HG03175 (cell line): Measurements from ENCODE around the gene DOCK8.
"Not testable (repeated sequence)": the region's sequence is repeated elsewhere in the genome, so short reads cannot be mapped to it uniquely, and the experiment has no call there.

ENCODE experiments used
- ATAC-seq: cut with Tn5 transposase; IDR thresholded peaks from one replicate; pipeline ENCODE4 v1.9.1; 2021; ENCODE audit warnings: mild to moderate bottlenecking, moderate library complexity; ENCODE audit not compliant: unreplicated experiment

DOCK8 gene

DNA sequence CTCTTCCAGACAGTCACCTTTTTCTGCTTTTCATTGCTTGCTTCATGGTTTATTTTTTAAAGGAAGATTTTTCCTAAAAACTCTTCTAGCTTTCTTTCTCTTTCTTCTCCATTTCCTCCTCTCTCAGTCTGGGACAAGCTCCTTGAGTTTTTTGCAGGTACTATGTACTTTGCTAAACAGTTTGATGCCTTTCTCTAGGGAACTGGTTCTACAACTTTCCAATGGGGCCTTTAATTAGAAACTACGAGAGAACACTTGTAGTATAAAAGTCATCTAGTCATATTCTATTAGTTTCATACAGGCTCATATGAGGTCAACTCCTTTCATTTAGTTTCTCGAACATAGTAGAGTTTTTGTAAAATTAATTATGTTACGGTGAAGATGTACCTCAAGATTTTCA, 189.6 kb downstream of the DOCK8 start:
- ATAC-seq = no peak

- no peak for ATAC-seq
Measured at GRCh38 chr9:405341-405740, 190.7 kb downstream of the DOCK8 start.

DNA sequence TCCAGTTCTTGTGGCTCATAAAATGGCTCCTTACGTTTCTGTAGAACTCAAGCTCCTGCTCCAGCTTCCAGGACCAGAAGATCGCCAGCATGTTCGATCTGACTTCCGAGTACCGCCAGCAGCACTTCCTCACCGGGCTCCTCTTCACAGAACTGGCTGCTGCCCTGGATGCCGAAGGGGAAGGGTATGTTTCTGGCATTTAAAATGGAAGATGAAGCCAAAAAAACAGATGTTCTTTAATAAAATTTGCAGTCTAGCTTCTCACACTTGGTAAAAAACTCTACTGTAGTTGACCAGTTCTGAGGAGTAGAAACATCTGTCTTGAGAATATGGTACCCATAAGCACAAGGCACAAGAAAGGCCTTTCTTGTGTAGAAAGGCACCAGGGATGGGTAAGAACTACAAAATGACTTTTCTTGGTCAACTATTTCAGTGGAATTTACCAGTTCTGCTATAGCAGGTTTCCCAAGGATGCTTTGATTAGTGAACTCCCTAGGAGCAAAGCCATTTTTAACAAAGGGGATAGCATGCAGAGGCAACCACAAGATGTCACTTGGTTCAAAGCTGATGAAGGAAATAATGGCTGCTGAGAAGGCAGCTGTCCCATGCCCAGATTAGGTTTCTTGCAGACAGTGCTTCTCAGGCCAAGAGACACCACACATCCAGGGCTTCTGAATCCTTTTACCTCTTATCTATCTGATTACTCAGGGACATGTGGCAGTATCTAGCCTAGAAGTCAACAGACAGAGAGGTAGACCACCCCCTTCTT, 192.4 kb downstream of the DOCK8 start:
- ATAC-seq = no peak

DNA sequence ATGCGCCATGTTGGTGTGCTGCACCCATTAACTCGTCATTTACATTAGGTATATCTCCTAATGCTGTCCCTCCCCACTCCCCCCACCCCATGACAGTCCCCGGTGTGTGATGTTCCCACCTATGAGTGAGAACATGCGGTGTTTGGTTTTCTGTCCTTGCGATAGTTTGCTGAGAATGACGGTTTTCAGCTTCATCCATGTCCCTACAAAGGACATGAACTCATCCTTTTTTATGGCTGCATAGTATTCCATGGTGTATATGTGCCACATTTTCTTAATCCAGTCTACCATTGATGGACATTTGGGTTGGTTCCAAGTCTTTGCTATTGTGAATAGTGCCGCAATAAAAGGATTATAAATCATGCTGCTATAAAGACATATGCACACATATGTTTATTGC, 195.0 kb downstream of the DOCK8 start:
- ATAC-seq = not testable (repeated sequence)

GRCh38 chr9:414595-414994, 199.9 kb downstream of the DOCK8 start:
- no peak for ATAC-seq

- ATAC-seq = no peak
Measured at GRCh38 chr9:419571-420171, 205.0 kb downstream of the DOCK8 start.

GRCh38 chr9:421896-422295, 207.2 kb downstream of the DOCK8 start:
- no peak for ATAC-seq

GRCh38 chr9:426264-426663, 211.6 kb downstream of the DOCK8 start:
- no peak for ATAC-seq

DNA sequence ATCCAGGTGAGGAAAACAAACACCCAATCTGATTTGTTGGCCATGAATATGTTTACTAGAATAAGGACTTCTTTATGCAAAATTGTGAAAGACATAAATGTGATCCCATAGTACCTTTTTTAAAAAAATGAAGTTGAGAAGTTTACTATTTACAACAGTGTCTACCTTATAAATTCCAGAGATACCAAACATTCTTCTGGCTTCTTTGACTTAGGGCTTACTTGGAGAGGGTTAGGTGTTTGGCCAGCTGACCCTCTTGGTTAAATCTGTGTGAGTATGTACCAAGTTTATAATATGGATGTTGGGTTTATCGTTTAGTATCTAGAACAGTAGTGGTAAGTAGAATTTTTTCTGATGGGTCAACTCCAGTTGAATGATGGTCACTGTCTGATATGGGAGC, 212.3 kb downstream of the DOCK8 start:
- no peak for ATAC-seq

- no peak for ATAC-seq
Measured at GRCh38 chr9:431701-432100, 217.0 kb downstream of the DOCK8 start.

GRCh38 chr9:436482-436881, 221.8 kb downstream of the DOCK8 start:
- no peak for ATAC-seq

GRCh38 chr9:437066-437465, 222.4 kb downstream of the DOCK8 start:
- no peak for ATAC-seq

DNA sequence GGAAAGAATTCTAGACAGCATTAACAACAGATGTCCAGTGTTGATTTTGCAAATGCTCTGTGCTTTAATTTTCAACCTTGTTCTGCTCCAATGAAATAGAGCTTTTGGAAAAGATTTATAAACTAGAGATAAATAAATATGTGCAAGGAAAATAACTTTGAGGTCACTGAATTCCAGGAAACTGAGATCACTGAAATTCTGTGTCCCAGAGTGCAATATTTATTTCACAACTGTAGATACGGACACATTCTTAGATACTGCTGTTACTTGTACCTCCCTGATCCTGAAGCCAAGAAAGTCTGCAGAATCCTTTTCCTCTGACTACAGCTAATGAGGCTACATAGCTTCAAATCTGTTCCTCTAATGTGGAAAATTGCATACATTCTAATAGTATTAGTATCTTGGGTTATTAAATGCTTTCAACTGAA, 222.9 kb downstream of the DOCK8 start:
- ATAC-seq = no peak

GRCh38 chr9:438066-438465, 223.4 kb downstream of the DOCK8 start:
- no peak for ATAC-seq

- ATAC-seq = no peak
Measured at GRCh38 chr9:438961-439768, 224.5 kb downstream of the DOCK8 start.

DNA sequence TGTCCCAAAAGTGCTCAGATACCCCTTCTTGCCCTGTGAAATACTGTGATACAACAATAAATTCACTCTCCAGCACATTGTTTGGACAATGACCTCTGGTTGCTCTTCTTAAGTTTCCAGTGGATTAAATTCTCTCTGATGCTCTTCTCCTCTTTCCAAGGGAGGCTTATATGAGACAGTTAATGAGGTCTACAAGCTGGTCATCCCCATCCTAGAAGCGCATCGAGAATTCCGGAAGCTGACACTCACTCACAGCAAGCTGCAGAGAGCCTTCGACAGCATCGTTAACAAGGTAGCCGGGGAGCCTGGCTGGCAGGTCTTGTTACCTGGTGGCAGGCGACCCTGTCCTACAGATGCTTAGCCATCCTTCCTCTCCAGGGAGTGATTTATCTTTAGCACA, 226.5 kb downstream of the DOCK8 start:
- ATAC-seq = no peak

GRCh38 chr9:444528-444927, 229.9 kb downstream of the DOCK8 start:
- no peak for ATAC-seq

DNA sequence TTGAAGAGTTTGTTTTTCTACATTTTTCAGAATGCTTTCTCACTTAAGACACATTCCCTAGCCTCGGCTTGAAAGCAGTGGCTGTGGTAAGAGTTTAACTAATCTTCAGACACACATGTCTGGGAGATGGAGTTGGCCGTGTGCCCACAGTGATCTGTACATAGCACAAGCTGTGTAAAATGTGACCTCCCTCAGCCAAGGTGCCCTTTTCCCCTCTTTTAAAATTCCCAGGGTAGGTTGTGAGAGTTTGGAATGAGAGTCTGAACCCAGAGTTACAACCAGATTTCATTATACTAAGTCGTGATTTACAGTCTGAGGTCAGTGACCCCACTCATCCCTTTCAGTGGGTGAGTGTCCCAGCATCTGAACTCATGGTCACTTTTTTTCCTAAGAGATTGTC, 230.4 kb downstream of the DOCK8 start:
- no peak for ATAC-seq

DNA sequence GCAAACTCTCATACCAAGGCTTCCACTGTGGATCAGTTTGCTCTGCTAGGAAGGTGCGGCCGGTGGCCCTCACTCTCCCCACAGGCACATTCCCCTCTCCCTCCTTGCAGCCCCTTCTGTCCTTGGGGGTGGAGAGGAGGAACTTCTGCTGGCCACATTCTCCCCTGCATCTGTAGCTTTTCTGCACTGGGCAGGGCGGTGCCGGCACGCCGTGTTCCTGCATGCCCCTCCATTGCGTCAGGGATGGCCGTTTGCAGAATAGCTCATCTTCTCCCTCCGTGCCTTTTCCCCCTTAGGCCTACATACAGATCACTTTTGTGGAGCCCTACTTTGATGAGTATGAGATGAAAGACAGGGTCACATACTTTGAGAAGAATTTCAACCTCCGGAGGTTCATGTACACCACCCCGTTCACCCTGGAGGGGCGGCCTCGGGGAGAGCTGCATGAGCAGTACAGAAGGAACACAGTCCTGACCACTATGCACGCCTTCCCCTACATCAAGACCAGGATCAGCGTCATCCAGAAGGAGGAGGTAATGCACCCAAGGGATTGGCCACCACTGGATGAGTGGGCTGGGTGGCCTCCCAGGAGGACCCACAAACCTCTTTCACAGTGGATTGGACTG, 231.5 kb downstream of the DOCK8 start:
- ATAC-seq = no peak

DNA sequence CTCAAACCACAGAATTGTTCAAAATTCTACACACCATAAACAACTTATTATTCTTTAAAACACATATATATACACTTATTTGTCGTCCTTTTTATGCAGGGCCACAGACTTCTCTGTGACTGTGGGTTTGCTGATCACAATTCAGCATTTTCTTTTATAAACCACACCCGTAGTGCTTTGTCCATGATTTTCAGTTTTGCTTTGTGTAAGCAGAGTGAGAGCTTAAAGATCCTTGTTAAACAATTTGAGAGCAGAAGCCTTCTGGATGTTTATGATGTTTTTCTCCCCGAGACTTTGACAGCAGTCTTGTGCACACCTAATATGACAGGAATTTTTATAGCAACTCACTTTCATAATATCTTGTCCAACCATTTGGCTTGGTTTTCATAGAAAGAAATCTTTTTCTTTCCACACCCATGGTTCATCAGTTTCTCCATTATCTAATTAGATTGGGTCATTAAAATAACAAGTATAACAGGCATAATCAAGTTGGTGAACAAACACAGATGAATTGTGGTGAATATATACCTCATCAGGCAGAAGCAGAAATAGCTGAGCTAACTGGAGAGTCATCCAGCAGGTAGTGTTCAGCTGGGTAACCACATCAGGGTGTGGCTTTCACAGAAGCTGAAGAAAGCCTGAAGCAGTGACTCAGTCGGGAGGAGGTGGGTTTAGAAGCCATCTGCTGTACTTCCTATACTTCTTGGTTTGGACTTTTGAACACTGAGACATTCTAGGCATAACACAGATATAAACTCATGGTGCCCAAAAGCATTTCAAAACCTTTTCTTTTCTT, 232.8 kb downstream of the DOCK8 start:
- no peak for ATAC-seq

DNA sequence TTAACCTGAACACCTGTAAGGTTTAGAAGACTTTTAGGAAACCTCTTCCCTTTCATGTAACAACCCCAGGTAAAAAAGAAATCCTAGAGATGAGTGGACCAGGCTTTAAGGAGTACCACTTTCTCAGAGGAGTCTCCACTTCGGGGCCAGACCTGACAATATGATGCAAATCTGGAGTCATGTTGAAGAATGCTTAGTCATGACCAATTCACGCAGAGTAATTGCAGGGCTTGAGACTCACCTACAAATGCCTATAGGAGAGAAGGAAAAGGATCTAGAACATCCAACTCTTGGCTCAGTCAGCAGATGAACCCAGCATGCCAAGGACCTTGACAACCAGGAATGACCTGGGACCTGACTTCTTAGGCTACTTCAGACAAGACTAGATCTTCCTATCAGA, 235.4 kb downstream of the DOCK8 start:
- ATAC-seq = no peak
